Calu3 (cell line): ENCODE results near the gene DNMBP. TPM values are rescaled to one million over a fixed set of nuclear protein-coding genes. Genes with fewer than 3 reads are reported as not detected.
A peak's percentile ranks its signal among the peaks of the same experiment; 100 is the strongest.

Experiments
- BruUV-seq: library from RNA; stranded (reverse); fragments of 400-500 nt; replicated peaks from 2 replicates; lab custom pipeline; 2021; lab: Mats Ljungman, UMichigan
- CTCF ChIA-PET: fragments of 300-600 bp; sonication (Branson Sonifier 250); formaldehyde crosslinking; loops from one replicate; lab custom pipeline; 2022; ENCODE audit warnings: antibody characterized with exemption; lab: Charles Lee
- DNase-seq: peaks from one replicate; pipeline ENCODE4 v3.0.0; 2022
- H3K27ac Mint-ChIP-seq: one replicate; pipeline ENCODE4 v1.8.0; 2022; ENCODE audit warnings: mixed read lengths; ENCODE audit not compliant: unreplicated experiment
- H3K27me3 Mint-ChIP-seq: one replicate; pipeline ENCODE4 v1.8.0; 2022; ENCODE audit warnings: mixed read lengths; ENCODE audit not compliant: unreplicated experiment
- H3K36me3 Mint-ChIP-seq: one replicate; pipeline ENCODE4 v1.8.0; 2022; ENCODE audit warnings: mild to moderate bottlenecking, moderate library complexity, mixed read lengths; ENCODE audit not compliant: insufficient read depth, unreplicated experiment
- H3K4me1 Mint-ChIP-seq: one replicate; pipeline ENCODE4 v1.8.0; 2022; ENCODE audit warnings: mild to moderate bottlenecking, low read depth, mixed read lengths; ENCODE audit not compliant: unreplicated experiment
- H3K4me3 Mint-ChIP-seq: one replicate; pipeline ENCODE4 v1.8.0; 2022; ENCODE audit warnings: mild to moderate bottlenecking, low read depth, moderate library complexity, mixed read lengths; ENCODE audit not compliant: unreplicated experiment
- H3K9me3 Mint-ChIP-seq: one replicate; pipeline ENCODE4 v1.8.0; 2022; ENCODE audit warnings: low read depth, mixed read lengths; ENCODE audit not compliant: unreplicated experiment
- intact Hi-C: fragments of 100-400 bp; cut with micrococcal nuclease; formaldehyde crosslinking; loops from one replicate; pipeline ENCODE4 v1.10.0; 2022; ENCODE audit not compliant: unreplicated experiment
- total RNA-seq: library from RNA; stranded (reverse); gene quantifications from 2 replicates; pipeline ENCODE4 v1.2.3, GENCODE V29; 2022
- TF ChIP-seq, protein P1 (sequence below): fragments of 200-600 bp; IDR thresholded peaks from one replicate; pipeline ENCODE4 v1.8.0; 2022; ENCODE audit warnings: antibody characterized with exemption; ENCODE audit not compliant: unreplicated experiment

Gene DNMBP
- total RNA-seq, 1 experiment from 2014 or later = 17.6 TPM

DNA sequence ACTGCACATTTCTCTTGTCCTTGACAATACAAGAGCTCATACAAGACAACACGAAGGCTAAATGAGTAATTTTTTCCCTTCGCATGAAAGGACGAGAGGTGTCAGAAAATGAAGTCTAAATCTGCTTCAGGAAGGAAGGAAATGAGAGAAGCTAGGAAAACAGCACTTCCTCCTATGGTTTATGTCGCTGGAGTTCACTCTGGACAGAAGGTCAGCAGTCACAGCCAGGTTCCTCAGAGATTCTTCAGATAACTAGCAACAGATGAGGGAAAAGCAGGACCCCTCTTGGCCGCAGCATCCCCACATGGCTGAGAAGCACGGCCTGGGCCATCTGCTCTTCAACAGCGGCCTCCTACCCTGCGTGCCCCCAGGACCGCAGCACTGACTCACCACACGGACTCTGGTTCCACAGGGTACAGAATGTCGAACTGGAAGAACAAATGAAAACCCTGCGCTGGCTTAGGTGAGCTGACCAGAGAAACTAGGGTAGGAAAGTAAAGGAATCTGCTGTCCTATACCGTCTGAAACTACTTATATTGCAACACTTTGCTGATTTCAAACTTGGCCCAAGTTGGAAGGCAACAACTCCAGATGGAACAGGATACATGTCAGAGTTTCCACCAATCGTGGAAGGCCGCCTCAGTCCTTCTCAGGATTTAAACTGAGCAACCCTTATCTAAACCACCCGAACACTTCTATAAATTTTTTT is 26.3 kb downstream of the DNMBP start:
- TF ChIP-seq, protein P1, sequence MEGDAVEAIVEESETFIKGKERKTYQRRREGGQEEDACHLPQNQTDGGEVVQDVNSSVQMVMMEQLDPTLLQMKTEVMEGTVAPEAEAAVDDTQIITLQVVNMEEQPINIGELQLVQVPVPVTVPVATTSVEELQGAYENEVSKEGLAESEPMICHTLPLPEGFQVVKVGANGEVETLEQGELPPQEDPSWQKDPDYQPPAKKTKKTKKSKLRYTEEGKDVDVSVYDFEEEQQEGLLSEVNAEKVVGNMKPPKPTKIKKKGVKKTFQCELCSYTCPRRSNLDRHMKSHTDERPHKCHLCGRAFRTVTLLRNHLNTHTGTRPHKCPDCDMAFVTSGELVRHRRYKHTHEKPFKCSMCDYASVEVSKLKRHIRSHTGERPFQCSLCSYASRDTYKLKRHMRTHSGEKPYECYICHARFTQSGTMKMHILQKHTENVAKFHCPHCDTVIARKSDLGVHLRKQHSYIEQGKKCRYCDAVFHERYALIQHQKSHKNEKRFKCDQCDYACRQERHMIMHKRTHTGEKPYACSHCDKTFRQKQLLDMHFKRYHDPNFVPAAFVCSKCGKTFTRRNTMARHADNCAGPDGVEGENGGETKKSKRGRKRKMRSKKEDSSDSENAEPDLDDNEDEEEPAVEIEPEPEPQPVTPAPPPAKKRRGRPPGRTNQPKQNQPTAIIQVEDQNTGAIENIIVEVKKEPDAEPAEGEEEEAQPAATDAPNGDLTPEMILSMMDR = no peak
- intact Hi-C loops = no loop called here
- peak; percentile 7 for DNase-seq
- peaks cover 21% of the 10 kb centered on the region for H3K4me1 Mint-ChIP-seq
- H3K27me3 Mint-ChIP-seq = no peaks in the 10 kb centered on the region
- CTCF ChIA-PET = no interaction called here
- peak overlapping the region; percentile 39 for H3K27ac Mint-ChIP-seq
- no peak overlapping the region for H3K4me3 Mint-ChIP-seq
- H3K36me3 Mint-ChIP-seq = no peaks in the 10 kb centered on the region
- no TSS peak for BruUV-seq
- no peaks in the 10 kb centered on the region for H3K9me3 Mint-ChIP-seq

GRCh38 chr10:99982728-99983127 is 27.0 kb downstream of the DNMBP start:
- no peaks in the 10 kb centered on the region for H3K27me3 Mint-ChIP-seq
- no peaks in the 10 kb centered on the region for H3K9me3 Mint-ChIP-seq
- CTCF ChIA-PET = interaction anchor here (1.0 kb wide), 1 partner anchor 17 kb away, joined by 5 read pairs; no protein-coding TSS in a partner anchor
- DNase-seq = no peak
- intact Hi-C loops = no loop called here
- H3K27ac Mint-ChIP-seq = no peak overlapping the region
- TF ChIP-seq, protein P1 = no peak
- no peak overlapping the region for H3K4me3 Mint-ChIP-seq
- no peaks in the 10 kb centered on the region for H3K36me3 Mint-ChIP-seq
- no TSS peak for BruUV-seq
- H3K4me1 Mint-ChIP-seq = peaks cover 25% of the 10 kb centered on the region

DNA sequence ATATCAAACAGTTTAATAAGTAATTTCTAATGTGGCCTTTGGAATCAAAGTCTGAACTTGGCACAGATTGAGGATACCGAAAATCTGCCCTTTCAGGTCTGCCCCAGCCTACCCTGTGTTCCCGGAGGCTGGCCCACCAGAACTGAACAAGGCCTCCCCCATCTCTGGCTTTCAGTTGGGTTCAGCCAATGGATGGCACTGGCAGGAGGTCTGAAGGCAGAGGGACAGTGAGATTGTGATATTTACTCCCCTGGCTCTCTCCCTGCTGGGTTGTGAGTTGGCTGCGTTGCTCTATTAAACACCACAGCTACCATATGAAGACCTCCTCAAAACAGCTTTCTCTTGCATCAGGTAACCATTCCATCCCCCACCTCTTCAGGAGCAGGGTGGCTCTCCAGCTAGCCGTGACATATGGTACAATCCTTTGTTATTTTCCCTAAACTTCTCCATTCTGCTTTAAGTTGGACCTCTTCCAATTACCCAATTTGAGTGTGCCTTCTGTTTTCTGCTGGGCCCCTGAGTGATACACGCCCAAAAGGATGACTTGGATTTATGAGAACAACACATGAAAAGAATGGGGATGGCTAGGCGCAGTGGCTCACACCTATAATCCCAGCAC is 28.1 kb downstream of the DNMBP start:
- intact Hi-C loops = no loop called here
- CTCF ChIA-PET = interaction anchor here (0.6 to 1.0 kb wide), 2 partner anchors 16 to 417 kb away, joined by 5 to 6 read pairs; no protein-coding TSS in a partner anchor
- TF ChIP-seq, protein P1 = no peak
- DNase-seq = no peak
- Mint-ChIP-seq H3K36me3 (no peaks in the 10 kb centered on the region), H3K4me3 (no peak overlapping the region), H3K27me3 (no peaks in the 10 kb centered on the region), H3K27ac (peak overlapping the region; percentile 15), H3K9me3 (no peaks in the 10 kb centered on the region), H3K4me1 (peaks cover 30% of the 10 kb centered on the region)
- BruUV-seq = no TSS peak

DNA sequence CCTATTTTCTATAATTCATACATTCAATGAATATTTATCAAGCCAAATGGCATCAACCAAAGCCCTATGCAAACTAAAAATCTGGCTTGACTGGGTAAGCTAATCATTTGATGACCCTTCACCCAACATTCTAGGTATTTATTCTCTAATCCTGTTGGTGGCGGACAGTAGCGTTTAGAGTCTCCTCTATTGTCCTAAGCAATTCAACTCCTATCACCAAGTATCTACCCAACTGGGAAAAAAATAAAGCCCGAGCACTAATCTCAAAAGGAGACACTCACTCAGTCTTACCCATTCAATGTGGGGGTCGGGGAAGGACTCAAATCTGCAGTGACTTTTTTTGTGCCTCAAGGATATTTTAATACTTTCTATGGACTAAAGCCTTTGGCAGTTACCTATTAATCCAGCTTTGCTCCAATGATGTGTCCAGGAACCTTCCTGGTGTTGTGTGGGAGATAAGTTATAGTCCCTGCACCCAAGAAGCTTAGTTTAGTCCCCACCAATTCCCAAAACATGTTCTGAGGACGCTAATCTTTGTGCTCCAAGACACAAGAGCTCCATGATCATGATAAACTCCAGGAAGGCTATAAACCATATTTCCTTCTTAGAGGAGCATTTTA is 30.6 kb downstream of the DNMBP start:
- H3K27ac Mint-ChIP-seq = no peak overlapping the region
- no peaks in the 10 kb centered on the region for H3K27me3 Mint-ChIP-seq
- H3K4me3 Mint-ChIP-seq = no peak overlapping the region
- TF ChIP-seq, protein P1 = no peak
- H3K4me1 Mint-ChIP-seq = peaks cover 38% of the 10 kb centered on the region
- intact Hi-C loops = loop anchor here (10.0 kb wide), 1 partner anchor 66 kb away; no protein-coding TSS in a partner anchor
- no peak for DNase-seq
- no peaks in the 10 kb centered on the region for H3K9me3 Mint-ChIP-seq
- BruUV-seq = no TSS peak
- no peaks in the 10 kb centered on the region for H3K36me3 Mint-ChIP-seq
- CTCF ChIA-PET = no interaction called here
